Calu3 (cell line): Measurements from ENCODE around the gene EOMES. TPM values are rescaled to one million over a fixed set of nuclear protein-coding genes. Genes with fewer than 3 reads are reported as not detected.

ENCODE experiments used
- BruUV-seq: library from RNA; stranded (reverse); fragments of 400-500 nt; replicated peaks from 2 replicates; lab custom pipeline; 2021; lab: Mats Ljungman, UMichigan
- CTCF ChIA-PET: fragments of 300-600 bp; sonication (Branson Sonifier 250); formaldehyde crosslinking; loops from one replicate; lab custom pipeline; 2022; ENCODE audit warnings: antibody characterized with exemption; lab: Charles Lee
- DNase-seq: peaks from one replicate; pipeline ENCODE4 v3.0.0; 2022
- H3K27ac Mint-ChIP-seq: one replicate; pipeline ENCODE4 v1.8.0; 2022; ENCODE audit warnings: mixed read lengths; ENCODE audit not compliant: unreplicated experiment
- H3K27me3 Mint-ChIP-seq: one replicate; pipeline ENCODE4 v1.8.0; 2022; ENCODE audit warnings: mixed read lengths; ENCODE audit not compliant: unreplicated experiment
- H3K36me3 Mint-ChIP-seq: one replicate; pipeline ENCODE4 v1.8.0; 2022; ENCODE audit warnings: mild to moderate bottlenecking, moderate library complexity, mixed read lengths; ENCODE audit not compliant: insufficient read depth, unreplicated experiment
- H3K4me1 Mint-ChIP-seq: one replicate; pipeline ENCODE4 v1.8.0; 2022; ENCODE audit warnings: mild to moderate bottlenecking, low read depth, mixed read lengths; ENCODE audit not compliant: unreplicated experiment
- H3K4me3 Mint-ChIP-seq: one replicate; pipeline ENCODE4 v1.8.0; 2022; ENCODE audit warnings: mild to moderate bottlenecking, low read depth, moderate library complexity, mixed read lengths; ENCODE audit not compliant: unreplicated experiment
- H3K9me3 Mint-ChIP-seq: one replicate; pipeline ENCODE4 v1.8.0; 2022; ENCODE audit warnings: low read depth, mixed read lengths; ENCODE audit not compliant: unreplicated experiment
- intact Hi-C: fragments of 100-400 bp; cut with micrococcal nuclease; formaldehyde crosslinking; loops from one replicate; pipeline ENCODE4 v1.10.0; 2022; ENCODE audit not compliant: unreplicated experiment
- total RNA-seq: library from RNA; stranded (reverse); gene quantifications from 2 replicates; pipeline ENCODE4 v1.2.3, GENCODE V29; 2022
- TF ChIP-seq, protein P1 (sequence below): fragments of 200-600 bp; IDR thresholded peaks from one replicate; pipeline ENCODE4 v1.8.0; 2022; ENCODE audit warnings: antibody characterized with exemption; ENCODE audit not compliant: unreplicated experiment

Gene EOMES
- total RNA-seq, 1 experiment from 2014 or later: 0.61 TPM

GRCh38 chr3:27669591-27669990, 52.5 kb downstream of the EOMES start:
- no peak overlapping the region for H3K4me3 Mint-ChIP-seq
- CTCF ChIA-PET: no interaction called here
- intact Hi-C loops: no loop called here

GRCh38 chr3:27667751-27668150, 54.4 kb downstream of the EOMES start:
- no peak for DNase-seq
- intact Hi-C loops: no loop called here
- no peaks in the 10 kb centered on the region for H3K36me3 Mint-ChIP-seq
- H3K27me3 Mint-ChIP-seq: no peaks in the 10 kb centered on the region
- H3K9me3 Mint-ChIP-seq: no peaks in the 10 kb centered on the region
- BruUV-seq: no TSS peak
- CTCF ChIA-PET: interaction anchor here (0.6 kb wide), 1 partner anchor 145 kb away, joined by 3 read pairs; no protein-coding TSS in a partner anchor
- peaks cover 22% of the 10 kb centered on the region for H3K4me1 Mint-ChIP-seq
- no peak overlapping the region for H3K27ac Mint-ChIP-seq
- H3K4me3 Mint-ChIP-seq: no peak overlapping the region
- TF ChIP-seq, protein P1, sequence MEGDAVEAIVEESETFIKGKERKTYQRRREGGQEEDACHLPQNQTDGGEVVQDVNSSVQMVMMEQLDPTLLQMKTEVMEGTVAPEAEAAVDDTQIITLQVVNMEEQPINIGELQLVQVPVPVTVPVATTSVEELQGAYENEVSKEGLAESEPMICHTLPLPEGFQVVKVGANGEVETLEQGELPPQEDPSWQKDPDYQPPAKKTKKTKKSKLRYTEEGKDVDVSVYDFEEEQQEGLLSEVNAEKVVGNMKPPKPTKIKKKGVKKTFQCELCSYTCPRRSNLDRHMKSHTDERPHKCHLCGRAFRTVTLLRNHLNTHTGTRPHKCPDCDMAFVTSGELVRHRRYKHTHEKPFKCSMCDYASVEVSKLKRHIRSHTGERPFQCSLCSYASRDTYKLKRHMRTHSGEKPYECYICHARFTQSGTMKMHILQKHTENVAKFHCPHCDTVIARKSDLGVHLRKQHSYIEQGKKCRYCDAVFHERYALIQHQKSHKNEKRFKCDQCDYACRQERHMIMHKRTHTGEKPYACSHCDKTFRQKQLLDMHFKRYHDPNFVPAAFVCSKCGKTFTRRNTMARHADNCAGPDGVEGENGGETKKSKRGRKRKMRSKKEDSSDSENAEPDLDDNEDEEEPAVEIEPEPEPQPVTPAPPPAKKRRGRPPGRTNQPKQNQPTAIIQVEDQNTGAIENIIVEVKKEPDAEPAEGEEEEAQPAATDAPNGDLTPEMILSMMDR: no peak

More at GRCh38 chr3:27669591-27669990, 52.5 kb downstream of the EOMES start:
- Mint-ChIP-seq H3K36me3 (no peaks in the 10 kb centered on the region), H3K27me3 (no peaks in the 10 kb centered on the region), H3K27ac (no peak overlapping the region), H3K9me3 (no peaks in the 10 kb centered on the region), H3K4me1 (peaks cover 38% of the 10 kb centered on the region)
- TF ChIP-seq, protein P1: no peak
- no peak for DNase-seq
- no TSS peak for BruUV-seq

GRCh38 chr3:27666708-27667107, 55.4 kb downstream of the EOMES start:
- H3K36me3 Mint-ChIP-seq: no peaks in the 10 kb centered on the region
- DNase-seq: no peak
- no peak overlapping the region for H3K4me3 Mint-ChIP-seq
- intact Hi-C loops: no loop called here
- H3K9me3 Mint-ChIP-seq: no peaks in the 10 kb centered on the region
- peaks cover 22% of the 10 kb centered on the region for H3K4me1 Mint-ChIP-seq
- CTCF ChIA-PET: no interaction called here
- H3K27me3 Mint-ChIP-seq: no peaks in the 10 kb centered on the region
- H3K27ac Mint-ChIP-seq: no peak overlapping the region
- no TSS peak for BruUV-seq
- TF ChIP-seq, protein P1: no peak

DNA sequence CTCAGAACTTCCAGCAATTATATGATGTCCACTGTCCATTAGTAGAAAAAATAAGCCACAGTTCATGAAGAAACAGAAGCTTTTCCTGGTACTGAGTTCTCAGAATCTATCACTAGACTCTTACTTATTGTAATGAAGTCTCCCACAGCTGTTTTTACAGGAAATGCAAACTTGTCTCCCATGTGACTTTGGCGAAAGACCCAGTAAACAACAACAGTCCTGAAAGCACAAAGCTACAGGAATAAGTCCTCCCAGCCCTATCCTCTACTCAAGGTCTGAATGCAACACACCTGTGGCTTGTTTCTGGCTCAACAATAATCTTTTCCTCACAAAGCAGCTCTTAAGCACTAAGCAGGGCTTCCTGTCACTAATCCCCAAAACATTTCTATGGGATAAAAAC, 55.9 kb downstream of the EOMES start:
- CTCF ChIA-PET: no interaction called here
- Mint-ChIP-seq H3K36me3 (no peaks in the 10 kb centered on the region), H3K4me3 (no peak overlapping the region), H3K27me3 (no peaks in the 10 kb centered on the region), H3K27ac (no peak overlapping the region), H3K9me3 (no peaks in the 10 kb centered on the region), H3K4me1 (peaks cover 22% of the 10 kb centered on the region)
- no peak for DNase-seq
- intact Hi-C loops: no loop called here
- TF ChIP-seq, protein P1: no peak
- no TSS peak for BruUV-seq

Other genes with a start within 250 kb of the EOMES start
- 39.0 and 61.6 TPM in 2 replicates for gene SLC4A7, start 237.9 kb downstream of the EOMES start, total RNA-seq